ENCODE data around the gene TSPAN13.
A peak's percentile ranks its signal among the peaks of the same experiment; 100 is the strongest.

The TSPAN13 gene

GRCh38 chr7:16740996-16741395, 12.6 kb upstream of the TSPAN13 start:
- Histone ChIP-seq H3K27me3 (ENCODE audit: insufficient read depth, low read length) (no peaks in the 10 kb centered on the region), H3K36me3 (ENCODE audit: insufficient read depth, low read length) (no peaks in the 10 kb centered on the region), H2AFZ (ENCODE audit: low read length, unreplicated experiment) (no peak overlapping the region), H3K79me2 (ENCODE audit: control insufficient read depth, insufficient read depth, low read length, unreplicated experiment) (no peaks in the 10 kb centered on the region), H3K27ac (ENCODE audit: low read depth, low read length) (no peak overlapping the region), H3K4me1 (ENCODE audit: control insufficient read depth, insufficient read depth, low read length, unreplicated experiment) (peaks cover 33% of the 10 kb centered on the region), H3K4me3 (ENCODE audit: low read depth, low read length) (no peak overlapping the region)

GRCh38 chr7:16741676-16742075, 11.9 kb upstream of the TSPAN13 start:
- no peak overlapping the region for H2AFZ ChIP-seq (ENCODE audit: low read length, unreplicated experiment)
- peaks cover 33% of the 10 kb centered on the region for H3K4me1 ChIP-seq (ENCODE audit: control insufficient read depth, insufficient read depth, low read length, unreplicated experiment)
- no peaks in the 10 kb centered on the region for H3K27me3 ChIP-seq (ENCODE audit: insufficient read depth, low read length)
- H3K4me3 ChIP-seq (ENCODE audit: low read depth, low read length) = no peak overlapping the region
- H3K27ac ChIP-seq (ENCODE audit: low read depth, low read length) = no peak overlapping the region
- H3K79me2 ChIP-seq (ENCODE audit: control insufficient read depth, insufficient read depth, low read length, unreplicated experiment) = no peaks in the 10 kb centered on the region
- H3K36me3 ChIP-seq (ENCODE audit: insufficient read depth, low read length) = no peaks in the 10 kb centered on the region

GRCh38 chr7:16742547-16742946, 11.0 kb upstream of the TSPAN13 start:
- Histone ChIP-seq H2AFZ (ENCODE audit: low read length, unreplicated experiment) (no peak overlapping the region), H3K4me1 (ENCODE audit: control insufficient read depth, insufficient read depth, low read length, unreplicated experiment) (peaks cover 33% of the 10 kb centered on the region), H3K27ac (ENCODE audit: low read depth, low read length) (peak overlapping the region; percentile 33; the same call in 1 of the 2 replicates), H3K4me3 (ENCODE audit: low read depth, low read length) (no peak overlapping the region), H3K36me3 (ENCODE audit: insufficient read depth, low read length) (no peaks in the 10 kb centered on the region), H3K79me2 (ENCODE audit: control insufficient read depth, insufficient read depth, low read length, unreplicated experiment) (no peaks in the 10 kb centered on the region), H3K27me3 (ENCODE audit: insufficient read depth, low read length) (no peaks in the 10 kb centered on the region)

- H3K79me2 ChIP-seq (ENCODE audit: control insufficient read depth, insufficient read depth, low read length, unreplicated experiment) = no peaks in the 10 kb centered on the region
- no peaks in the 10 kb centered on the region for H3K36me3 ChIP-seq (ENCODE audit: insufficient read depth, low read length)
- peak overlapping the region; percentile 84 for H2AFZ ChIP-seq (ENCODE audit: low read length, unreplicated experiment)
- peaks cover 33% of the 10 kb centered on the region for H3K4me1 ChIP-seq (ENCODE audit: control insufficient read depth, insufficient read depth, low read length, unreplicated experiment)
- H3K27me3 ChIP-seq (ENCODE audit: insufficient read depth, low read length) = no peaks in the 10 kb centered on the region
- no peak overlapping the region for H3K4me3 ChIP-seq (ENCODE audit: low read depth, low read length)
- H3K27ac ChIP-seq (ENCODE audit: low read depth, low read length) = peak overlapping the region; percentile 33
These were observed 10.3 kb upstream of the TSPAN13 start for GRCh38 chr7:16743236-16743635.

- H3K27me3 ChIP-seq (ENCODE audit: insufficient read depth, low read length) = no peaks in the 10 kb centered on the region
- H3K27ac ChIP-seq (ENCODE audit: low read depth, low read length) = no peak overlapping the region
- no peaks in the 10 kb centered on the region for H3K79me2 ChIP-seq (ENCODE audit: control insufficient read depth, insufficient read depth, low read length, unreplicated experiment)
- H3K4me3 ChIP-seq (ENCODE audit: low read depth, low read length) = no peak overlapping the region
- H3K36me3 ChIP-seq (ENCODE audit: insufficient read depth, low read length) = no peaks in the 10 kb centered on the region
- peaks cover 31% of the 10 kb centered on the region for H3K4me1 ChIP-seq (ENCODE audit: control insufficient read depth, insufficient read depth, low read length, unreplicated experiment)
- no peak overlapping the region for H2AFZ ChIP-seq (ENCODE audit: low read length, unreplicated experiment)
These were observed 8.9 kb upstream of the TSPAN13 start for GRCh38 chr7:16744518-16745250.

GRCh38 chr7:16745645-16746044, 7.9 kb upstream of the TSPAN13 start:
- no peaks in the 10 kb centered on the region for H3K79me2 ChIP-seq (ENCODE audit: control insufficient read depth, insufficient read depth, low read length, unreplicated experiment)
- no peak overlapping the region for H2AFZ ChIP-seq (ENCODE audit: low read length, unreplicated experiment)
- H3K4me1 ChIP-seq (ENCODE audit: control insufficient read depth, insufficient read depth, low read length, unreplicated experiment) = peaks cover 23% of the 10 kb centered on the region
- no peak overlapping the region for H3K4me3 ChIP-seq (ENCODE audit: low read depth, low read length)
- H3K27me3 ChIP-seq (ENCODE audit: insufficient read depth, low read length) = no peaks in the 10 kb centered on the region
- H3K36me3 ChIP-seq (ENCODE audit: insufficient read depth, low read length) = no peaks in the 10 kb centered on the region
- H3K27ac ChIP-seq (ENCODE audit: low read depth, low read length) = no peak overlapping the region

- Histone ChIP-seq H3K4me3 (ENCODE audit: low read depth, low read length) (no peak overlapping the region), H3K4me1 (ENCODE audit: control insufficient read depth, insufficient read depth, low read length, unreplicated experiment) (peaks cover 18% of the 10 kb centered on the region), H3K27ac (ENCODE audit: low read depth, low read length) (no peak overlapping the region), H3K79me2 (ENCODE audit: control insufficient read depth, insufficient read depth, low read length, unreplicated experiment) (no peaks in the 10 kb centered on the region), H3K36me3 (ENCODE audit: insufficient read depth, low read length) (no peaks in the 10 kb centered on the region), H3K27me3 (ENCODE audit: insufficient read depth, low read length) (no peaks in the 10 kb centered on the region), H2AFZ (ENCODE audit: low read length, unreplicated experiment) (no peak overlapping the region)
These were observed 6.5 kb upstream of the TSPAN13 start for GRCh38 chr7:16747102-16747501.

GRCh38 chr7:16753932-16754855, 639 bp downstream of the TSPAN13 start:
- Histone ChIP-seq H3K36me3 (ENCODE audit: insufficient read depth, low read length) (no peaks in the 10 kb centered on the region), H3K4me1 (ENCODE audit: control insufficient read depth, insufficient read depth, low read length, unreplicated experiment) (no peaks in the 10 kb centered on the region), H2AFZ (ENCODE audit: low read length, unreplicated experiment) (peak overlapping the region; percentile 97), H3K4me3 (ENCODE audit: low read depth, low read length) (peak overlapping the region; percentile 88), H3K27me3 (ENCODE audit: insufficient read depth, low read length) (peaks cover 10% of the 10 kb centered on the region), H3K79me2 (ENCODE audit: control insufficient read depth, insufficient read depth, low read length, unreplicated experiment) (no peaks in the 10 kb centered on the region), H3K27ac (ENCODE audit: low read depth, low read length) (no peak overlapping the region)

- Histone ChIP-seq H3K36me3 (ENCODE audit: insufficient read depth, low read length) (no peaks in the 10 kb centered on the region), H3K27me3 (ENCODE audit: insufficient read depth, low read length) (peaks cover 10% of the 10 kb centered on the region), H3K4me3 (ENCODE audit: low read depth, low read length) (no peak overlapping the region), H3K27ac (ENCODE audit: low read depth, low read length) (no peak overlapping the region), H3K4me1 (ENCODE audit: control insufficient read depth, insufficient read depth, low read length, unreplicated experiment) (no peaks in the 10 kb centered on the region), H3K79me2 (ENCODE audit: control insufficient read depth, insufficient read depth, low read length, unreplicated experiment) (no peaks in the 10 kb centered on the region), H2AFZ (ENCODE audit: low read length, unreplicated experiment) (no peak overlapping the region)
These were observed 1.3 kb downstream of the TSPAN13 start for GRCh38 chr7:16754856-16755317.

GRCh38 chr7:16755397-16755796, 1.8 kb downstream of the TSPAN13 start:
- H3K27ac ChIP-seq (ENCODE audit: low read depth, low read length) = no peak overlapping the region
- H3K36me3 ChIP-seq (ENCODE audit: insufficient read depth, low read length) = no peaks in the 10 kb centered on the region
- peaks cover 10% of the 10 kb centered on the region for H3K27me3 ChIP-seq (ENCODE audit: insufficient read depth, low read length)
- no peak overlapping the region for H3K4me3 ChIP-seq (ENCODE audit: low read depth, low read length)
- no peaks in the 10 kb centered on the region for H3K79me2 ChIP-seq (ENCODE audit: control insufficient read depth, insufficient read depth, low read length, unreplicated experiment)
- no peak overlapping the region for H2AFZ ChIP-seq (ENCODE audit: low read length, unreplicated experiment)
- no peaks in the 10 kb centered on the region for H3K4me1 ChIP-seq (ENCODE audit: control insufficient read depth, insufficient read depth, low read length, unreplicated experiment)

Data from ACC112 (cell line).